NCI-H524 treated with DMSO at 0.1 percent for 48 hours (cell line): Measurements from ENCODE around the gene MDK.

Experiments used
- DNase-seq: peaks from one replicate; lab custom pipeline; 2025; lab: John Stamatoyannopoulos, UW

MDK gene

GRCh38 chr11:46382646-46383403 is 1.4 kb downstream of the MDK start:
- DNase-seq: no peak

- no peak for DNase-seq
Measured at GRCh38 chr11:46383404-46383758, 1.9 kb downstream of the MDK start.

GRCh38 chr11:46383974-46384701 is 2.7 kb downstream of the MDK start:
- no peak for DNase-seq

- DNase-seq: no peak
Measured at GRCh38 chr11:46385169-46386004, 3.9 kb downstream of the MDK start.

- DNase-seq: no peak
Measured at GRCh38 chr11:46386005-46386578, 4.6 kb downstream of the MDK start.

GRCh38 chr11:46386674-46387073 is 5.2 kb downstream of the MDK start:
- no peak for DNase-seq

- DNase-seq: no peak
Measured at GRCh38 chr11:46387456-46387855, 6.0 kb downstream of the MDK start.

- no peak for DNase-seq
Measured at GRCh38 chr11:46387919-46388618, 6.6 kb downstream of the MDK start.

GRCh38 chr11:46388619-46389449 is 7.4 kb downstream of the MDK start:
- DNase-seq: no peak

- no peak for DNase-seq
Measured at GRCh38 chr11:46389450-46390330, 8.2 kb downstream of the MDK start.

- no peak for DNase-seq
Measured at GRCh38 chr11:46390331-46391171, 9.1 kb downstream of the MDK start.

GRCh38 chr11:46391186-46391577 is 9.7 kb downstream of the MDK start:
- no peak for DNase-seq

GRCh38 chr11:46391578-46392420 is 10.3 kb downstream of the MDK start, which contains the start of gene CHRM4:
TSS of gene CHRM4 (minus strand) at chr11:46391776. CDS start at chr11:46386557, 5,219 bp downstream.
- DNase-seq: no peak

GRCh38 chr11:46392421-46393230 is 11.2 kb downstream of the MDK start:
- DNase-seq: no peak

GRCh38 chr11:46393231-46393616 is 11.8 kb downstream of the MDK start:
- no peak for DNase-seq

- DNase-seq: no peak
Measured at GRCh38 chr11:46393759-46394158, 12.3 kb downstream of the MDK start.

GRCh38 chr11:46397526-46397925 is 16.1 kb downstream of the MDK start:
- no peak for DNase-seq
